HepG2 (cell line): ENCODE measurements around the gene ZDHHC18. TPM values are rescaled to one million over a fixed set of nuclear protein-coding genes. Genes with fewer than 3 reads are reported as not detected.
A peak's percentile ranks its signal among the peaks of the same experiment; 100 is the strongest.

Source experiments
- CHCHD3 ChIP-seq: sonication (generic); formaldehyde crosslinking; IDR thresholded peaks from 2 replicates; pipeline ENCODE4 v1.8.0; 2022; ENCODE audit warnings: mild to moderate bottlenecking, missing genetic modification reagents, moderate library complexity
- ELF3 ChIP-seq: IDR thresholded peaks from 2 replicates; pipeline ENCODE4 v1.6.1; 2016; ENCODE audit warnings: missing genetic modification reagents, missing compliant biosample characterization
- HOXA3 ChIP-seq: sonication (generic); formaldehyde crosslinking; IDR thresholded peaks from 2 replicates; pipeline ENCODE4 v1.5.0; 2020; ENCODE audit warnings: missing genetic modification reagents
- IKZF4 ChIP-seq: sonication (generic); formaldehyde crosslinking; IDR thresholded peaks from 2 replicates; pipeline ENCODE4 v1.5.1; 2020; ENCODE audit warnings: borderline replicate concordance, mild to moderate bottlenecking, low read depth, missing genetic modification reagents; ENCODE audit errors: not compliant biosample characterization
- MED13 ChIP-seq: sonication (generic); formaldehyde crosslinking; IDR thresholded peaks from 2 replicates; pipeline ENCODE4 v1.5.0; 2020; ENCODE audit warnings: missing genetic modification reagents
- MXD3 ChIP-seq: IDR thresholded peaks from 2 replicates; pipeline ENCODE4 v1.6.1; 2016; ENCODE audit warnings: mild to moderate bottlenecking, missing biosample characterization, missing genetic modification reagents
- NBN ChIP-seq: fragments of 450-650 bp; conservative IDR thresholded peaks from 2 replicates; pipeline ENCODE4 v1.6.1; 2017
- NFIB ChIP-seq: sonication (generic); formaldehyde crosslinking; IDR thresholded peaks from 2 replicates; pipeline ENCODE4 v1.9.0; 2021; ENCODE audit warnings: missing genetic modification reagents, mild to moderate bottlenecking, borderline replicate concordance
- PHF8 ChIP-seq: sonication (generic); formaldehyde crosslinking; IDR thresholded peaks from 2 replicates; pipeline ENCODE4 v1.5.0; 2020; ENCODE audit warnings: missing genetic modification reagents
- TCF7 ChIP-seq: sonication (generic); IDR thresholded peaks from 2 replicates; pipeline ENCODE4 v1.6.1; 2016; ENCODE audit warnings: antibody characterized with exemption, low read depth
- ZBTB40 ChIP-seq, 2 experiments: fragments of 450-650 bp in 1 of 2; sonication (generic) in 1 of 2; formaldehyde crosslinking in 1 of 2; IDR thresholded peaks; 2 replicates each; pipeline versions ENCODE4 v1.6.1 to v1.8.0; 2016 to 2022; ENCODE audit warnings: antibody characterized with exemption in 1 of 2, mild to moderate bottlenecking in 1 of 2, missing genetic modification reagents in 1 of 2
- ZFP91 ChIP-seq: sonication (generic); formaldehyde crosslinking; IDR thresholded peaks from 2 replicates; pipeline ENCODE4 v1.9.0; 2022; ENCODE audit warnings: missing genetic modification reagents, mild to moderate bottlenecking, borderline replicate concordance
- ZNF281 ChIP-seq: sonication (generic); formaldehyde crosslinking; IDR thresholded peaks from 2 replicates; pipeline ENCODE4 v1.4.0; 2020; ENCODE audit warnings: missing genetic modification reagents, borderline replicate concordance
- polyA plus RNA-seq, 8 experiments: library from polyadenylated mRNA; depleted of rRNA in 3 of 8; stranded (reverse) in 7 of 8; unstranded in 1 of 8; fragments of >200 nt; fragmentation: Illumina TruSeq in 4 of 8; extraction: Trizol in 4 of 8; gene quantifications; 2 replicates each; pipeline versions ENCODE4 v1.2.1 to v1.2.3, GENCODE V29; 2011 to 2016; ENCODE audit warnings: low read depth in 4 of 8, missing spikeins in 1 of 8, mixed read lengths in 1 of 8; ENCODE audit not compliant: insufficient read depth in 1 of 8
- total RNA-seq, 5 experiments: library from RNA; depleted of rRNA; stranded (reverse); fragments of >200 nt; fragmentation: Illumina TruSeq; extraction: Trizol; gene quantifications; 2 replicates each; pipeline ENCODE4 v1.2.3, GENCODE V29; 2016; ENCODE audit warnings: low read depth in 1 of 5

ZDHHC18 gene
- total and polyA plus RNA-seq, 2 of the 13 experiments (the other 11 are each of a cell fraction or from before 2014, with no cell fraction given), result 13.2 to 35.3 TPM

GRCh38 chr1:26787706-26788514, 38.6 kb upstream of the ZDHHC18 start, which contains the start of gene PIGV (continued):
- TF ChIP-seq MXD3 (CRISPR knock-in tag), result peak; percentile 5; the same call in 1 of the 2 replicates
- no peak for TF ChIP-seq NFIB
- TF ChIP-seq TCF7, result no peak
- peak; percentile 16; the same call in 1 of the 2 replicates for TF ChIP-seq ZFP91 (CRISPR knock-in tag)
- TF ChIP-seq ZBTB40 (IDR thresholded peaks at IDR 0.05), result no peak
- TF ChIP-seq ZBTB40 (CRISPR knock-in tag; IDR thresholded peaks at IDR 0.05), result peak; percentile 41; the same call in 1 of the 2 replicates
- TF ChIP-seq ZNF281 (CRISPR knock-in tag), result peak; percentile 63
- no peak for TF ChIP-seq NBN
- TF ChIP-seq HOXA3 (CRISPR knock-in tag), result peak; percentile 92
- peak; percentile 49 for TF ChIP-seq CHCHD3
- 0 out of 2 replicates have a peak, but pooled peaks have one; percentile 18 for TF ChIP-seq ELF3 (CRISPR knock-in tag)
- peak; percentile 83 for TF ChIP-seq PHF8 (CRISPR knock-in tag)
- 0 out of 2 replicates have a peak, but pooled peaks have one; percentile 35 for TF ChIP-seq MED13 (CRISPR knock-in tag)
- TF ChIP-seq IKZF4 (CRISPR knock-in tag), result peak; percentile 91
